ENCODE results near the gene NTM.

DNA sequence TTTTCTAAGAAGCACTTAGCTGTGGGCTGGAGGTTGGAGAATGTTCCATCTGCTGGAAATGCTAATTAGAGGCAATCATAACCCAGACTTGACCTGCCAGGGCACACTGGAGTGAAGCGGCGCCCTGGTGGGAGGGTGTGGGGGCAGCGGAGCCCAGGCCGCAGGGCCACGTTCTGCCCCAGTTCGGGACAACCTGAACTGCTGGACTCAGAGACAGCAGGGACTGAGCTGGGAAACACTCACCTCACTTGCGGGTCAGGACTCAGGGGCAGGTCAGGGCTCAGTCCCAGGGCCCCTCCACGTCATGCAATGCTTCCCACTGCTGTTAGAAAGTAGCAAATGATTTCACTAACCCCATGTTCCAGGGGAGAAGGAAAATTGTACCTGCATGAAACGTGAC is 316.4 kb downstream of the NTM start:
- no peak for TF ChIP-seq CTCF (IDR thresholded peaks at IDR 0.05; ENCODE audit: low read depth, low read length, poor library complexity, severe bottlenecking)
- no peak for TF ChIP-seq EZH2phosphoT487 (IDR thresholded peaks at IDR 0.05; ENCODE audit: borderline replicate concordance, low read length)
